Ascending aorta (tissue), 2 donors: ENCODE measurements around the gene PTPRN2. TPM values are rescaled to one million over a fixed set of nuclear protein-coding genes. Genes with fewer than 3 reads are reported as not detected.
"Not testable (repeated sequence)": the region's sequence is repeated elsewhere in the genome, so short reads cannot be mapped to it uniquely, and the experiment has no call there.

Experiments
- DNase-seq, 2 donors: peaks; one replicate each; pipeline ENCODE4 v3.0.0-alpha.2; 2019; ENCODE audit warnings: low spot score in 2 of 2
- H3K27ac ChIP-seq, 2 donors: fragments of 200-600 bp; sonication (generic); one replicate each; pipeline ENCODE4 v1.5.1; 2016 to 2017; ENCODE audit warnings: mild to moderate bottlenecking in 1 of 2
- H3K27me3 ChIP-seq: fragments of 200-600 bp; sonication (generic); one replicate; pipeline ENCODE4 v1.5.1; 2017
- H3K36me3 ChIP-seq, 2 donors: fragments of 200-600 bp; sonication (generic); one replicate each; pipeline ENCODE4 v1.5.1; 2016
- H3K4me1 ChIP-seq, 2 donors: fragments of 200-600 bp; sonication (generic); one replicate each; pipeline ENCODE4 v1.5.1; 2016 to 2017; ENCODE audit warnings: mild to moderate bottlenecking in 1 of 2
- H3K4me3 ChIP-seq, 2 donors: fragments of 200-600 bp; sonication (generic); one replicate each; pipeline ENCODE4 v1.5.1; 2016 to 2017; ENCODE audit warnings: mild to moderate bottlenecking in 1 of 2
- H3K9me3 ChIP-seq, 2 donors: fragments of 200-600 bp; sonication (generic); one replicate each; pipeline ENCODE4 v1.5.1; 2016
- intact Hi-C: fragments of 100-400 bp; cut with DNase I; formaldehyde crosslinking; loops from one replicate; pipeline ENCODE4 v1.15.1; 2023
- total RNA-seq: library from RNA; depleted of rRNA; stranded (reverse); fragments of >200 nt; gene quantifications from one replicate; pipeline ENCODE4 v1.1.0, GENCODE V29; 2016
- TF ChIP-seq, protein P1 (sequence below), 3 experiments: fragments of 200-600 bp in 2 of 3; fragments of 450-650 bp in 1 of 3; sonication (generic) in 2 of 3; IDR thresholded peaks; one replicate each; pipeline ENCODE4 v1.5.1; 2016 to 2019; ENCODE audit warnings: antibody characterized with exemption in 3 of 3, mild to moderate bottlenecking in 1 of 3, moderate library complexity in 1 of 3

Gene PTPRN2
- total RNA-seq, 1 donor from 2014 or later: 7.3 TPM

DNA sequence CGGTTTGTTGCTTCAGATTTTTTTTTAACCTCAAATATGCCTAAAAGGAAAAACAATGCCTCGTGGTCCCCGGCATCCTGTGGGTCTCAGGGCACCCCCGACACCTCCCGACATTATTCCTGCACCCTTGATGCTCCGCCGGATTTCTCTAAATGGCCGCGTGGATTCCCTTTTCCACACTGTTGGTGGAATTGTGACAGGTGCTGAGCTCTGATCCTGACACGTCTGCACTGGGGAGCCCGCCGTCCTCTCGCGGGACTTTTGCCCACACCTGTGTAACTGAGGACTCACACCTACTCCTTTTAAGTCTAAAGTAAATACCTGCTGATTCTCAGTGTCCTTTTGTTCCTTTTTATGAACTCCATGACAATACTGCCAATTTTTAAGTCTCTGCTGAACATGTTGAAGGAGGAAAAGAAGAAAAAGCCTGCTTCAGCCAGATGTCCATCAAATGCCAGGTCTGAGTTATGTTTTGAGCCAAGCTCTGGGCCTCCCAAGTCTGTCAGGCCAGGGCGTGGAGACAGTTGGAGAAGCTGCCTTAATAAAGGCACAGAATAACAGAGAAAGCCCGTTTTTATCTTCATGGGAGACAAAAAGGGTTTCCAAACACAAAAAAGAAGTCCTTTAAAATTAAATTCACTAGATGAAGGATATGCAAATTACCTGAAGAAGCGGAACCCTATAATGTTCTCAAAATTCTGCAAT is 682.6 kb downstream of the PTPRN2 start:
- H3K27me3 ChIP-seq: no peaks in the 10 kb centered on the region
- intact Hi-C loops: no loop called here
- H3K36me3 ChIP-seq: no peaks in the 10 kb centered on the region
- TF ChIP-seq, protein P1, sequence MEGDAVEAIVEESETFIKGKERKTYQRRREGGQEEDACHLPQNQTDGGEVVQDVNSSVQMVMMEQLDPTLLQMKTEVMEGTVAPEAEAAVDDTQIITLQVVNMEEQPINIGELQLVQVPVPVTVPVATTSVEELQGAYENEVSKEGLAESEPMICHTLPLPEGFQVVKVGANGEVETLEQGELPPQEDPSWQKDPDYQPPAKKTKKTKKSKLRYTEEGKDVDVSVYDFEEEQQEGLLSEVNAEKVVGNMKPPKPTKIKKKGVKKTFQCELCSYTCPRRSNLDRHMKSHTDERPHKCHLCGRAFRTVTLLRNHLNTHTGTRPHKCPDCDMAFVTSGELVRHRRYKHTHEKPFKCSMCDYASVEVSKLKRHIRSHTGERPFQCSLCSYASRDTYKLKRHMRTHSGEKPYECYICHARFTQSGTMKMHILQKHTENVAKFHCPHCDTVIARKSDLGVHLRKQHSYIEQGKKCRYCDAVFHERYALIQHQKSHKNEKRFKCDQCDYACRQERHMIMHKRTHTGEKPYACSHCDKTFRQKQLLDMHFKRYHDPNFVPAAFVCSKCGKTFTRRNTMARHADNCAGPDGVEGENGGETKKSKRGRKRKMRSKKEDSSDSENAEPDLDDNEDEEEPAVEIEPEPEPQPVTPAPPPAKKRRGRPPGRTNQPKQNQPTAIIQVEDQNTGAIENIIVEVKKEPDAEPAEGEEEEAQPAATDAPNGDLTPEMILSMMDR (IDR thresholded peaks at IDR 0.05): no peak
- DNase-seq: peak in 1 of 2 donors; percentile 50
- no peaks in the 10 kb centered on the region for H3K9me3 ChIP-seq
- H3K27ac ChIP-seq: no peak overlapping the region
- no peak overlapping the region for H3K4me3 ChIP-seq
- H3K4me1 ChIP-seq: no peaks in the 10 kb centered on the region

GRCh38 chr7:157904211-157904865 is 683.3 kb downstream of the PTPRN2 start:
- TF ChIP-seq, protein P1 (IDR thresholded peaks at IDR 0.05): no peak
- Histone ChIP-seq H3K9me3 (no peaks in the 10 kb centered on the region), H3K4me1 (no peaks in the 10 kb centered on the region), H3K4me3 (no peak overlapping the region), H3K36me3 (no peaks in the 10 kb centered on the region), H3K27ac (no peak overlapping the region), H3K27me3 (no peaks in the 10 kb centered on the region)
- intact Hi-C loops: no loop called here
- DNase-seq: peak in 1 of 2 donors; percentile 46

DNA sequence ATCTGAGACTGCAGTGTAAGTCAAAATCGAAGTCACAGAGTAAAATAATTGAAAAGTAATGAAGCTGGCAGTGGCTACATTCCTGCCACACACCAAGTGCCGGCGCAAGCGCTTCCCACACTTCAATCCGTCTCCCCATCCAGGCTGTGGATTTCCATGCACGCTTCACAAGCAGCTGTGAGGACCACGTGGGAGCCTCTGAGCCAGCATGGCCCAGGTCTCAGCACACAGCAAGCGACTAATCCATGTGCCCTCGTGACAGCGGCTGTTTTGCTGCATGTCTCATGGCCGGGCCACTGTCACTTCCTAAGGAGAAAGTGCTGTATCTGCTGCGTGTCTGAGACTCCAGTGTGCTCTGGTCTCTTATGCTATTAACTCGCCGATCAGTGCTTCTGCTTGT is 683.9 kb downstream of the PTPRN2 start:
- Histone ChIP-seq H3K4me1 (no peaks in the 10 kb centered on the region), H3K36me3 (no peaks in the 10 kb centered on the region), H3K4me3 (no peak overlapping the region), H3K27ac (no peak overlapping the region), H3K9me3 (no peaks in the 10 kb centered on the region), H3K27me3 (no peaks in the 10 kb centered on the region)
- intact Hi-C loops: no loop called here
- peak in 1 of 2 donors; percentile 24 for DNase-seq
- TF ChIP-seq, protein P1 (IDR thresholded peaks at IDR 0.05): no peak

DNA sequence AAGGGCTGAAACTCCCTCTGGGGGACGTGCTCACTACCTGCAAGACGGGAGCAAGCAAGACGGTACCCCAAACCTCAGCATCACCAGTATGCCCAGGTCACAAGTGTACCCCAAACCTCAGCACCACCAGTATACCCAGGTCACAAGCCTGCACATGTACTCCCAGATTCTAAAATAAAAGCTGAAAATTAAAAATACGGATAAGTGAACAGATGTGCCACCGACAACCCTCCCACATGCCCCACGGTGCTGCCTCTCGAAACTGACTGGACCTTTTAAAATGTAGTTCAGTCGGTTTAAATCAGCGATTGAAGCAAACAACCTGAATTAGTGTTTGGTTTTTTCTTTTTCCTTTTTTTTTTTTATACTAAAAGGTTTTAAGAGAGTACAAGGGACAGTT is 684.3 kb downstream of the PTPRN2 start:
- intact Hi-C loops: no loop called here
- DNase-seq: peak in 1 of 2 donors; percentile 12
- H3K9me3 ChIP-seq: no peaks in the 10 kb centered on the region
- H3K4me3 ChIP-seq: no peak overlapping the region
- TF ChIP-seq, protein P1 (IDR thresholded peaks at IDR 0.05): no peak
- H3K36me3 ChIP-seq: no peaks in the 10 kb centered on the region
- no peak overlapping the region for H3K27ac ChIP-seq
- H3K27me3 ChIP-seq: no peaks in the 10 kb centered on the region
- H3K4me1 ChIP-seq: no peaks in the 10 kb centered on the region

GRCh38 chr7:157901816-157902610 is 685.6 kb downstream of the PTPRN2 start:
- H3K4me1 ChIP-seq, H3K4me3 ChIP-seq, H3K36me3 ChIP-seq, H3K27me3 ChIP-seq, intact Hi-C loops, H3K9me3 ChIP-seq, H3K27ac ChIP-seq: not testable (repeated sequence)
- DNase-seq: peak in 1 of 2 donors; percentile 31

DNA sequence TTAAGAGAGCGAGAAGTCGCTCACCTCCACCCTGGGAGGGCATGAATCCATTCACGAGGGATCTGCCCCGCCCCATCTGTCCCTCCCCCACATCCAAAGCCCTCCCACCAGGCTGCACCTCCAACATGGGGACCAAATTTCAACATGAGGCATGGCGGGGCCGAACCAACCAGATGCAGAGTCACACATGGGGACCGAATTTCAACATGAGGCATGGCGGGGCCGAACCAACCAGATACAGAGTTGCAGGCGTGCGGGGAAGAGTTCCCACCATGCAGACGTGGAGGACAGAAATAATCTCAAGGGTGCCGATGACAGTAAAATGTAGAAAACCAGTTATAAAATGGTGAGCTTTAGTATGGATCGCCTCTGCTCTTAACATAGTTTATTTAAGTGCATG is 686.5 kb downstream of the PTPRN2 start:
- Histone ChIP-seq H3K9me3 (no peaks in the 10 kb centered on the region), H3K27ac (no peak overlapping the region), H3K4me3 (no peak overlapping the region), H3K36me3 (no peaks in the 10 kb centered on the region), H3K27me3 (no peaks in the 10 kb centered on the region), H3K4me1 (no peaks in the 10 kb centered on the region)
- TF ChIP-seq, protein P1 (IDR thresholded peaks at IDR 0.05): no peak
- intact Hi-C loops: no loop called here
- peak in 1 of 2 donors; percentile 9 for DNase-seq
